Measurements from ENCODE around the gene RABL6. TPM values are rescaled to one million over a fixed set of nuclear protein-coding genes. Genes with fewer than 3 reads are reported as not detected.
A peak's percentile ranks its signal among the peaks of the same experiment; 100 is the strongest.

The RABL6 gene
- total and polyA plus RNA-seq, 2 donors (not counting 1 experiment from before 2014, with no cell fraction given), result 36.8 to 59.6 TPM

- Histone ChIP-seq H3K9me3 (ENCODE audit: control insufficient read depth, insufficient read depth, low read depth, low read length) (no peaks in the 10 kb centered on the region), H3K4me3 (replicated peaks in 1 of 4; ENCODE audit: control extremely low read depth in 1 of 4, insufficient read depth in 1 of 4, low read depth in 3 of 4, low read length in 4 of 4) (no peak overlapping the region), H3K27me3 (ENCODE audit: control insufficient read depth, insufficient read depth, low read length) (no peaks in the 10 kb centered on the region), H3K79me2 (ENCODE audit: control insufficient read depth, insufficient read depth, low read length) (no peaks in the 10 kb centered on the region), H3K27ac (ENCODE audit: insufficient read depth, low read length) (no peak overlapping the region), H3K4me2 (ENCODE audit: extremely low read depth, insufficient read depth, low read length) (no peak overlapping the region), H4K20me1 (ENCODE audit: control insufficient read depth, extremely low read depth, insufficient read depth, low read length) (no peaks in the 10 kb centered on the region), H2AFZ (ENCODE audit: low read length) (no peak overlapping the region), H3K36me3 (ENCODE audit: control insufficient read depth, insufficient read depth, low read length) (peaks cover 22% of the 10 kb centered on the region), H3K9ac (ENCODE audit: insufficient read depth, low read length) (no peak overlapping the region), H3K4me1 (ENCODE audit: control insufficient read depth, extremely low read depth, insufficient read depth, low read length) (peaks cover 2% of the 10 kb centered on the region)
- no peak for TF ChIP-seq CTCF (conservative IDR thresholded peaks at IDR 0.05 in 1 of 2, IDR thresholded peaks at IDR 0.05 in 1 of 2; ENCODE audit: low read depth in 1 of 2, low read length in 2 of 2)
- no peak for TF ChIP-seq EZH2 (IDR thresholded peaks at IDR 0.05; ENCODE audit: low read length, missing control alignments)
- DNase-seq (ENCODE audit: low read depth in 2 of 2), result no peak
These were observed 50.0 kb downstream of the RABL6 start for GRCh38 chr9:136857581-136858412.

GRCh38 chr9:136858452-136858843 lies 50.7 kb downstream of the RABL6 start:
- no peak for DNase-seq (ENCODE audit: low read depth in 2 of 2)
- TF ChIP-seq CTCF (conservative IDR thresholded peaks at IDR 0.05 in 1 of 2, IDR thresholded peaks at IDR 0.05 in 1 of 2; ENCODE audit: low read depth in 1 of 2, low read length in 2 of 2), result no peak
- no peak for TF ChIP-seq EZH2 (IDR thresholded peaks at IDR 0.05; ENCODE audit: low read length, missing control alignments)
- Histone ChIP-seq H3K9me3 (ENCODE audit: control insufficient read depth, insufficient read depth, low read depth, low read length) (no peaks in the 10 kb centered on the region), H3K27me3 (ENCODE audit: control insufficient read depth, insufficient read depth, low read length) (no peaks in the 10 kb centered on the region), H3K36me3 (ENCODE audit: control insufficient read depth, insufficient read depth, low read length) (peaks cover 25% of the 10 kb centered on the region), H3K9ac (ENCODE audit: insufficient read depth, low read length) (no peak overlapping the region), H2AFZ (ENCODE audit: low read length) (no peak overlapping the region), H3K4me1 (ENCODE audit: control insufficient read depth, extremely low read depth, insufficient read depth, low read length) (peaks cover 2% of the 10 kb centered on the region), H3K4me3 (replicated peaks in 1 of 4; ENCODE audit: control extremely low read depth in 1 of 4, insufficient read depth in 1 of 4, low read depth in 3 of 4, low read length in 4 of 4) (no peak overlapping the region), H4K20me1 (ENCODE audit: control insufficient read depth, extremely low read depth, insufficient read depth, low read length) (no peaks in the 10 kb centered on the region), H3K4me2 (ENCODE audit: extremely low read depth, insufficient read depth, low read length) (no peak overlapping the region), H3K27ac (ENCODE audit: insufficient read depth, low read length) (no peak overlapping the region), H3K79me2 (ENCODE audit: control insufficient read depth, insufficient read depth, low read length) (peaks cover 1% of the 10 kb centered on the region)

GRCh38 chr9:136858844-136859757 lies 51.4 kb downstream of the RABL6 start:
- H3K4me2 ChIP-seq (ENCODE audit: extremely low read depth, insufficient read depth, low read length), result no peak overlapping the region
- H3K4me1 ChIP-seq (ENCODE audit: control insufficient read depth, extremely low read depth, insufficient read depth, low read length), result peaks cover 2% of the 10 kb centered on the region
- DNase-seq (ENCODE audit: low read depth in 2 of 2), result peak; percentile 45 to 57
- H2AFZ ChIP-seq (ENCODE audit: low read length), result no peak overlapping the region
- H3K4me3 ChIP-seq (replicated peaks in 1 of 4; ENCODE audit: control extremely low read depth in 1 of 4, insufficient read depth in 1 of 4, low read depth in 3 of 4, low read length in 4 of 4), result no peak overlapping the region
- peaks cover 2% of the 10 kb centered on the region for H3K79me2 ChIP-seq (ENCODE audit: control insufficient read depth, insufficient read depth, low read length)
- no peak overlapping the region for H3K27ac ChIP-seq (ENCODE audit: insufficient read depth, low read length)
- H3K9me3 ChIP-seq (ENCODE audit: control insufficient read depth, insufficient read depth, low read depth, low read length), result no peaks in the 10 kb centered on the region
- no peaks in the 10 kb centered on the region for H3K27me3 ChIP-seq (ENCODE audit: control insufficient read depth, insufficient read depth, low read length)
- H3K36me3 ChIP-seq (ENCODE audit: control insufficient read depth, insufficient read depth, low read length), result peaks cover 26% of the 10 kb centered on the region
- TF ChIP-seq CTCF (conservative IDR thresholded peaks at IDR 0.05 in 1 of 2, IDR thresholded peaks at IDR 0.05 in 1 of 2; ENCODE audit: low read depth in 1 of 2, low read length in 2 of 2) (no peak), EZH2 (IDR thresholded peaks at IDR 0.05; ENCODE audit: low read length, missing control alignments) (no peak)
- H4K20me1 ChIP-seq (ENCODE audit: control insufficient read depth, extremely low read depth, insufficient read depth, low read length), result no peaks in the 10 kb centered on the region
- H3K9ac ChIP-seq (ENCODE audit: insufficient read depth, low read length), result no peak overlapping the region
